ENCODE measurements around the gene OXNAD1.

DNA sequence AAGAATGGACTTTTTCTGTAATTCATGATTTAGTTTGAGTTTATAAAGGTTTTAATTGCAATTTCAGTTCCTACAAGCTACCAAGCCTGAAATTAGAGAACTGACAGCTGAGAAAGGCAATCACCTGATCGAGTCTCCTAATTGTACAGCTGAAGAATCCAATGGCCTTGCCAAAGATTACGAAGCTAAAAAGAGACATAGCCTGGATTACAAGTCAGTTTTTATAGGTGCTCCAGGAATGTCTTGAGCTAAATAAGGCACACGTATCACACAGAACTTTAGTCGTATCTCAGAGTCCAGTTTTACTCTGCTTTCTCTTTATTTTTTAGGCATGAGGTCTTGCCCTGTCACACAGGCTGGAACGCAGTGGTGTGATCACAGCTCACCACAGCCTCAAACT lies 6.8 kb upstream of the OXNAD1 start:
- TF ChIP-seq POLR2AphosphoS5 (IDR thresholded peaks at IDR 0.05; ENCODE audit: low read depth, low read length), result no peak
- TF ChIP-seq PRDM10 (CRISPR knock-in tag; IDR thresholded peaks at IDR 0.05; ENCODE audit: low read depth), result no peak
- no peak for TF ChIP-seq USF2 (IDR thresholded peaks at IDR 0.05; ENCODE audit: low read depth, low read length)
- TF ChIP-seq USF2 (CRISPR knock-in tag; IDR thresholded peaks at IDR 0.05; ENCODE audit: borderline replicate concordance), result no peak
- TF ChIP-seq, protein P1, sequence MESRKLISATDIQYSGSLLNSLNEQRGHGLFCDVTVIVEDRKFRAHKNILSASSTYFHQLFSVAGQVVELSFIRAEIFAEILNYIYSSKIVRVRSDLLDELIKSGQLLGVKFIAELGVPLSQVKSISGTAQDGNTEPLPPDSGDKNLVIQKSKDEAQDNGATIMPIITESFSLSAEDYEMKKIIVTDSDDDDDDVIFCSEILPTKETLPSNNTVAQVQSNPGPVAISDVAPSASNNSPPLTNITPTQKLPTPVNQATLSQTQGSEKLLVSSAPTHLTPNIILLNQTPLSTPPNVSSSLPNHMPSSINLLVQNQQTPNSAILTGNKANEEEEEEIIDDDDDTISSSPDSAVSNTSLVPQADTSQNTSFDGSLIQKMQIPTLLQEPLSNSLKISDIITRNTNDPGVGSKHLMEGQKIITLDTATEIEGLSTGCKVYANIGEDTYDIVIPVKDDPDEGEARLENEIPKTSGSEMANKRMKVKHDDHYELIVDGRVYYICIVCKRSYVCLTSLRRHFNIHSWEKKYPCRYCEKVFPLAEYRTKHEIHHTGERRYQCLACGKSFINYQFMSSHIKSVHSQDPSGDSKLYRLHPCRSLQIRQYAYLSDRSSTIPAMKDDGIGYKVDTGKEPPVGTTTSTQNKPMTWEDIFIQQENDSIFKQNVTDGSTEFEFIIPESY (CRISPR knock-in tag; IDR thresholded peaks at IDR 0.05), result no peak
- TF ChIP-seq MTF2 (CRISPR knock-in tag; IDR thresholded peaks at IDR 0.05; ENCODE audit: borderline replicate concordance), result no peak
- no peak for TF ChIP-seq ZNF160 (CRISPR knock-in tag; IDR thresholded peaks at IDR 0.05)
- no peak for TF ChIP-seq PHB2 (IDR thresholded peaks at IDR 0.05; ENCODE audit: partially characterized antibody)
- TF ChIP-seq, protein P2, sequence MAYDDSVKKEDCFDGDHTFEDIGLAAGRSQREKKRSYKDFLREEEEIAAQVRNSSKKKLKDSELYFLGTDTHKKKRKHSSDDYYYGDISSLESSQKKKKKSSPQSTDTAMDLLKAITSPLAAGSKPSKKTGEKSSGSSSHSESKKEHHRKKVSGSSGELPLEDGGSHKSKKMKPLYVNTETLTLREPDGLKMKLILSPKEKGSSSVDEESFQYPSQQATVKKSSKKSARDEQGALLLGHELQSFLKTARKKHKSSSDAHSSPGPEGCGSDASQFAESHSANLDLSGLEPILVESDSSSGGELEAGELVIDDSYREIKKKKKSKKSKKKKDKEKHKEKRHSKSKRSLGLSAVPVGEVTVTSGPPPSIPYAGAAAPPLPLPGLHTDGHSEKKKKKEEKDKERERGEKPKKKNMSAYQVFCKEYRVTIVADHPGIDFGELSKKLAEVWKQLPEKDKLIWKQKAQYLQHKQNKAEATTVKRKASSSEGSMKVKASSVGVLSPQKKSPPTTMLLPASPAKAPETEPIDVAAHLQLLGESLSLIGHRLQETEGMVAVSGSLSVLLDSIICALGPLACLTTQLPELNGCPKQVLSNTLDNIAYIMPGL (CRISPR knock-in tag; IDR thresholded peaks at IDR 0.05; ENCODE audit: borderline replicate concordance in 1 of 2, low read depth in 1 of 2), result no peak
- TF ChIP-seq ZNF782 (CRISPR knock-in tag; IDR thresholded peaks at IDR 0.05; ENCODE audit: borderline replicate concordance), result no peak
- TF ChIP-seq HDAC2 (CRISPR knock-in tag; IDR thresholded peaks at IDR 0.05), result no peak
- no peak for TF ChIP-seq POLR2AphosphoS2 (IDR thresholded peaks at IDR 0.05; ENCODE audit: low read depth, low read length)
- no peak for TF ChIP-seq EZH2 (conservative IDR thresholded peaks at IDR 0.05; ENCODE audit: low read depth, low read length)

Measured in HepG2 (cell line).